ENCODE measurements around the gene POLK. TPM values are rescaled to one million over a fixed set of nuclear protein-coding genes. Genes with fewer than 3 reads are reported as not detected.

POLK gene
- total and polyA plus RNA-seq, 2 of the 13 experiments (the other 11 are each of a cell fraction or from before 2014, with no cell fraction given): 8.6 to 11.7 TPM

- TF ChIP-seq YY1 (IDR thresholded peaks at IDR 0.05; ENCODE audit: insufficient read depth, insufficient replicate concordance, low read depth, low read length) (peak; percentile 91), MTF2 (CRISPR knock-in tag; IDR thresholded peaks at IDR 0.05; ENCODE audit: borderline replicate concordance) (no peak; the same call in 1 of the 2 replicates), CEBPB (IDR thresholded peaks at IDR 0.05; ENCODE audit: borderline replicate concordance, low read depth, low read length) (no peak), ZBTB8A (CRISPR knock-in tag; IDR thresholded peaks at IDR 0.05; ENCODE audit: borderline replicate concordance, low read depth) (no peak), ZNF678 (CRISPR knock-in tag; IDR thresholded peaks at IDR 0.05) (no peak), ZSCAN29 (CRISPR knock-in tag; conservative IDR thresholded peaks at IDR 0.05) (no peak), ZNF530 (CRISPR knock-in tag; IDR thresholded peaks at IDR 0.05; ENCODE audit: low read depth) (no peak), AFF4 (CRISPR knock-in tag; IDR thresholded peaks at IDR 0.05) (no peak), TARDBP (CRISPR knock-in tag; IDR thresholded peaks at IDR 0.05) (no peak), ARID2 (CRISPR knock-in tag; IDR thresholded peaks at IDR 0.05; ENCODE audit: borderline replicate concordance) (no peak), ZNF672 (CRISPR knock-in tag; IDR thresholded peaks at IDR 0.05) (no peak; the same call in 1 of the 2 replicates)
- TF ChIP-seq, protein P1, sequence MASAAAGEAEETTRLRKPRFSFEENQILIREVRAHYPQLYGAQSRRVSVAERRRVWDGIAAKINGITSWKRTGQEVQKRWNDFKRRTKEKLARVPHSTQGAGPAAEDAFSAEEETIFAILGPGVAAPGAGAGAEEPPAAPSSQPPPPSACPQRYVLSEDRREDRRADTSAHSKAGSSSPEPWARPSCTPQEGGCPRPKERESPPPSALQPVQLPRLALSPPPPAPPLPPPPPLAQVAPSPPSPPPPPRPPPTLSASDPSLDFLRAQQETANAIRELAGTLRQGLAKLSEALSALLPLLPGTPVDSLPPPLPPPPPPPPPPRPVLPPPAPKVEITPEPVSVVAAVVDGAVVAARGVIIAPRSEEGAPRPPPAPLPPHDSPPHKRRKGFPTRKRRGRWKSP (CRISPR knock-in tag; IDR thresholded peaks at IDR 0.05): peak; percentile 14; the same call in 1 of the 2 replicates
- TF ChIP-seq, protein P2, sequence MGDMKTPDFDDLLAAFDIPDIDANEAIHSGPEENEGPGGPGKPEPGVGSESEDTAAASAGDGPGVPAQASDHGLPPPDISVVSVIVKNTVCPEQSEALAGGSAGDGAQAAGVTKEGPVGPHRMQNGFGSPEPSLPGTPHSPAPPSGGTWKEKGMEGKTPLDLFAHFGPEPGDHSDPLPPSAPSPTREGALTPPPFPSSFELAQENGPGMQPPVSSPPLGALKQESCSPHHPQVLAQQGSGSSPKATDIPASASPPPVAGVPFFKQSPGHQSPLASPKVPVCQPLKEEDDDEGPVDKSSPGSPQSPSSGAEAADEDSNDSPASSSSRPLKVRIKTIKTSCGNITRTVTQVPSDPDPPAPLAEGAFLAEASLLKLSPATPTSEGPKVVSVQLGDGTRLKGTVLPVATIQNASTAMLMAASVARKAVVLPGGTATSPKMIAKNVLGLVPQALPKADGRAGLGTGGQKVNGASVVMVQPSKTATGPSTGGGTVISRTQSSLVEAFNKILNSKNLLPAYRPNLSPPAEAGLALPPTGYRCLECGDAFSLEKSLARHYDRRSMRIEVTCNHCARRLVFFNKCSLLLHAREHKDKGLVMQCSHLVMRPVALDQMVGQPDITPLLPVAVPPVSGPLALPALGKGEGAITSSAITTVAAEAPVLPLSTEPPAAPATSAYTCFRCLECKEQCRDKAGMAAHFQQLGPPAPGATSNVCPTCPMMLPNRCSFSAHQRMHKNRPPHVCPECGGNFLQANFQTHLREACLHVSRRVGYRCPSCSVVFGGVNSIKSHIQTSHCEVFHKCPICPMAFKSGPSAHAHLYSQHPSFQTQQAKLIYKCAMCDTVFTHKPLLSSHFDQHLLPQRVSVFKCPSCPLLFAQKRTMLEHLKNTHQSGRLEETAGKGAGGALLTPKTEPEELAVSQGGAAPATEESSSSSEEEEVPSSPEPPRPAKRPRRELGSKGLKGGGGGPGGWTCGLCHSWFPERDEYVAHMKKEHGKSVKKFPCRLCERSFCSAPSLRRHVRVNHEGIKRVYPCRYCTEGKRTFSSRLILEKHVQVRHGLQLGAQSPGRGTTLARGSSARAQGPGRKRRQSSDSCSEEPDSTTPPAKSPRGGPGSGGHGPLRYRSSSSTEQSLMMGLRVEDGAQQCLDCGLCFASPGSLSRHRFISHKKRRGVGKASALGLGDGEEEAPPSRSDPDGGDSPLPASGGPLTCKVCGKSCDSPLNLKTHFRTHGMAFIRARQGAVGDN (CRISPR knock-in tag; IDR thresholded peaks at IDR 0.05): peak; percentile 79
- TF ChIP-seq, protein P3, sequence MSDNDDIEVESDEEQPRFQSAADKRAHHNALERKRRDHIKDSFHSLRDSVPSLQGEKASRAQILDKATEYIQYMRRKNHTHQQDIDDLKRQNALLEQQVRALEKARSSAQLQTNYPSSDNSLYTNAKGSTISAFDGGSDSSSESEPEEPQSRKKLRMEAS (IDR thresholded peaks at IDR 0.05): no peak; the same call in none of the 2 replicates
Observed at GRCh38 chr5:75511435-75512382, at the start of gene POLK, which contains the start of gene CERT1 (continued).
